Measurements from ENCODE around the gene RPTOR.

Gene RPTOR

GRCh38 chr17:80719449-80719848 lies 174.8 kb downstream of the RPTOR start:
- no peaks in the 10 kb centered on the region for H3K27me3 Mint-ChIP-seq
- H3K4me1 Mint-ChIP-seq: peaks cover 16 to 45% of the 10 kb centered on the region in 2 donors
- ATAC-seq (replicated peaks): no peak
- H3K36me3 Mint-ChIP-seq: peaks cover 16 to 28% of the 10 kb centered on the region in 2 donors
- no peak overlapping the region for H3K27ac Mint-ChIP-seq
- no peak overlapping the region for H3K4me3 Mint-ChIP-seq
- peaks cover 0 to 3% of the 10 kb centered on the region in 2 donors for H3K9me3 Mint-ChIP-seq
- no peak for DNase-seq

DNA sequence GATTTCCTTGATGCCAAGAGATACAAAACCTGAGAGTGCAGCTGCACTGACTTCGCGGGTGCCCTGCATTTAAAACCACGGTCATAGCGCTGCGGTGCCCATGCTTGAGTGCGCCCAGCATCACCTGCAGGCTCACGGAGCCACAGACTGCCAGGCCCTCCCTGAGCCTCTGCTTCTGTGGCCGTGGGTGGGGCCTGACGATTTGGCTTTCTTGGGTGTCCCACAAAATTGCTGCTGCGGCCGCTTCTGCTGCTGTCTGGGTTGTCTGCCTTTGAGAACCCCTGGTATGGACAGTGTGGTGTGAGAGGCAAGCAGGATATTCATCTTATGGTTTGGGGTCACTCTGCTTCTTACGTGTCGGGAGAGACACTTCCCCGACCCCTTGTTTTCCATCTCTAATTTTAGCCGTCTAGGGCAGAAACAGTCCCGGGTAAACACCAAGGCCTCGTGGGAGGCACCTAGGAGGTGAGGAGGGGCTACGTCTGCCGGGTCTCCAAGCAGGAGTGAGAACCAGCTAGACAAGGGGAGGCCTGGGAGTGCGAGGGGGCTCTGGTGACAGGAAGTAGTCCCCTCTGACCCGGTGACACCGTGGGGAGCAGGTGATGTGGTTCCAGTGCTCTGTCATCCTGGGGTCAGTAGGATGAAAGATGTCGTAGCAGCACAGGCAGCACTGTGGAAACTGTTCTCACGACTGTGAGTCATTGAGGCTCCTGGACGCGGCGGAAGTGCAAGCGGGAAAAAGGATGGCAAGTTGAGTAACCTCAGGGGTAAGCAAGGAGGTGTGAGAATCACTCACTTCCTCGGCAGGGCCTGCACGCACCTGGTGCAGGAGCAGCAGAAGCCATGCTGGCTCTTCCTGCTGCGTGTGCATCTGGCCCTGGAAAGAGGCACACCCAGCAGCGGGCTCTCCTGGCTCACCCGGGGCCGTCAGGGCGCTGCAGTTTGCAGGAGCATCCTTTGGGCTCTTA lies 176.3 kb downstream of the RPTOR start:
- no peaks in the 10 kb centered on the region for H3K9me3 Mint-ChIP-seq
- no peak for DNase-seq
- H3K27me3 Mint-ChIP-seq: no peaks in the 10 kb centered on the region
- peaks cover 20 to 59% of the 10 kb centered on the region in 2 donors for H3K4me1 Mint-ChIP-seq
- ATAC-seq (replicated peaks): no peak
- H3K4me3 Mint-ChIP-seq: no peak overlapping the region
- H3K36me3 Mint-ChIP-seq: peaks cover 11 to 25% of the 10 kb centered on the region in 2 donors
- peak overlapping the region; percentile 20 for H3K27ac Mint-ChIP-seq

DNA sequence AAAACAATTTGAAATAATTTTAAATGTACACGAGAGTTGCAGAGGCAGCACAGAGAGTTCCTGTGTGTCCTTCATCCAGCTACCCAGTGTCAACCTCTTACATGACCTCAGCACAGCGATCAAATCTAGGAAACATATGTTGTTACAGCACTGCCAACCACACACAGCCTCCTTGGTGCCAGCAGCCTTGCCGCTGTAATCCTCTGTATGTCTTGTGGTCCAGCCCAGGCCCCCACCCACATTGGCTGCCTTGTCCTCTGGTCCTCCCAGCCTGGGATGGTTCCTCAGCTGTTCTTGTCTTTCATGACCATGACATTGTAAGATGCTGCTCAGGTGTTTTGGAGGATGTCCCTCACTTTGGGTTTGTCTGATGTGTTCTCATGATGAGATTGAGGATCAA lies 178.0 kb downstream of the RPTOR start:
- peaks cover 32 to 65% of the 10 kb centered on the region in 2 donors for H3K4me1 Mint-ChIP-seq
- no peak for ATAC-seq (replicated peaks)
- no peak overlapping the region for H3K27ac Mint-ChIP-seq

DNA sequence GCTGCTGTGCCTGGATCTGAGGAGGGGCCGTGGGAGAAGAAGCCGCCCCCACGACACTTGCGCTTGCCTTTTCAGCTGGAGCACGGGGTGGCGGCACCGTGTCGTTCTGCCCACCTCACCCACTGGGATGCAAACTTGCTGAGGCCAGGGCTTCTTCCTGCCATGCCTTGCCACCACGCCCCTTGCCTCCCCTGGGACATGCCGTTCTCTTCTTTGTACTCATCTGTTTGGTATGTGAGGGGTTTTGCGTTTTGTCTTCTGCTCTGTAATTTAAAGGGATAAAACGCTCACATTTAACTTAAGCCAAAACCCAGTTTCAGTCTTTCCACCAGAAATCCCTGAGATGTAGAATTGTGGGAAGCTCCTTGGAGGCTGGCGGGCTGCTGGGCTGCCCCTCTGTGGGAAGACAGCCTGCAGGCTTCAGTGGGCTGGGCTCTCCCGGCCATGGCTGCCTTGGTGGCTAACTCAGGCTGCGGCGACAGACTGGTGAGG lies 180.2 kb downstream of the RPTOR start:
- Mint-ChIP-seq H3K9me3 (no peaks in the 10 kb centered on the region), H3K4me3 (no peak overlapping the region), H3K4me1 (peaks cover 32 to 53% of the 10 kb centered on the region in 2 donors), H3K27me3 (no peaks in the 10 kb centered on the region), H3K27ac (no peak overlapping the region), H3K36me3 (peaks cover 11 to 31% of the 10 kb centered on the region in 2 donors)
- DNase-seq: no peak
- ATAC-seq (replicated peaks): no peak

More for the DNA sequence above, 178.0 kb downstream of the RPTOR start:
- no peaks in the 10 kb centered on the region for H3K9me3 Mint-ChIP-seq
- H3K36me3 Mint-ChIP-seq: peaks cover 11 to 33% of the 10 kb centered on the region in 2 donors
- DNase-seq: no peak
- H3K27me3 Mint-ChIP-seq: no peaks in the 10 kb centered on the region
- no peak overlapping the region for H3K4me3 Mint-ChIP-seq

DNA sequence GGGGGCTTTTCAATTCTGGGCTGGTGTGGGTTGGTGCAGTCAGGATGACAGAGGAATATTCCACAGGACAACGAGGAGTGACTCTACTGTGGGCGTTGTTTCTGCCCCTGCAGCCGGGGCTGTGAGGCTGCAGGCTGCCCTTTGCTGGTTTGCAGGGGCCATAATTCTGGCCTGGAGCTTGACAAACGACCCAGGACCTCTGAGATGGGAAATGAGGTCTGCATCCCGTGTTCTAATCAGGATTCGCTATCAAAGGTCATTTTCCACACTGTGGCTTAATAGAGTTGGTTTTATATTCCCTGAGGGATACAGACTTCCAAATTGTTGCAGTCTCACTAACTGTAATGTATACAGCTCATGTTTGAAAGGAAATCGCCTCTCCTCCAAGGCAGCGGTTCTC lies 180.9 kb downstream of the RPTOR start:
- Mint-ChIP-seq H3K36me3 (peaks cover 13 to 34% of the 10 kb centered on the region in 2 donors), H3K27me3 (no peaks in the 10 kb centered on the region), H3K27ac (no peak overlapping the region), H3K4me3 (no peak overlapping the region), H3K9me3 (no peaks in the 10 kb centered on the region), H3K4me1 (peaks cover 33 to 53% of the 10 kb centered on the region in 2 donors)
- DNase-seq (no peak), ATAC-seq (replicated peaks) (no peak)

GRCh38 chr17:80726558-80727408 lies 182.1 kb downstream of the RPTOR start:
- no peaks in the 10 kb centered on the region for H3K27me3 Mint-ChIP-seq

GRCh38 chr17:80727409-80727755 lies 182.7 kb downstream of the RPTOR start:
- H3K36me3 Mint-ChIP-seq: peaks cover 13 to 32% of the 10 kb centered on the region in 2 donors
- DNase-seq (no peak), ATAC-seq (replicated peaks) (no peak)
- H3K4me3 Mint-ChIP-seq: peak overlapping the region; percentile 20 to 60
- H3K27ac Mint-ChIP-seq: no peak overlapping the region
- H3K4me1 Mint-ChIP-seq: peaks cover 33 to 45% of the 10 kb centered on the region in 2 donors
- no peaks in the 10 kb centered on the region for H3K27me3 Mint-ChIP-seq
- no peaks in the 10 kb centered on the region for H3K9me3 Mint-ChIP-seq

More at GRCh38 chr17:80726558-80727408, 182.1 kb downstream of the RPTOR start:
- ATAC-seq (replicated peaks) (peak; percentile 72), DNase-seq (peak; percentile 10)
- no peaks in the 10 kb centered on the region for H3K9me3 Mint-ChIP-seq
- peak overlapping the region; percentile 20 to 60 for H3K4me3 Mint-ChIP-seq
- peaks cover 33 to 45% of the 10 kb centered on the region in 2 donors for H3K4me1 Mint-ChIP-seq
- H3K27ac Mint-ChIP-seq: peak overlapping the region; percentile 48
- peaks cover 13 to 32% of the 10 kb centered on the region in 2 donors for H3K36me3 Mint-ChIP-seq

DNA sequence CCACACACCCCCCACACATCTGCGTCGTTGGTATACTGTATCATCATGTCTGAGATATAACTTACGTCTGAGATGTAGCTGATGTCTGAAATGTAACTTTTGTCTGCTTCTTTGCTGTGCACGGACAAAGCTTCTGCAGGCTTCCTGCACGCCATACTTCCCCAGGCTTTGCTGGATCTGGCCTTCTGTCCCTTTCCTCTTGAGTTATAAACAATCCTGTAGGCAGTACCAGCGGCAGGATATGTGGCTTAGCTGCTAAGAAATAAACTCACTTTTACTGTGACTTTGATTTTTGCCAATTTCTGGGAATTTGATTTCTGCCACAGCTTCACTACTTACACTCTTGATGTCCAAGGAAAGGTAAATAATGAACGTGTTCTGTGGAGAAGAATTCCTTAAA lies 184.4 kb downstream of the RPTOR start:
- ATAC-seq (replicated peaks) (no peak), DNase-seq (no peak)
- H3K36me3 Mint-ChIP-seq: peaks cover 13 to 33% of the 10 kb centered on the region in 2 donors
- H3K9me3 Mint-ChIP-seq: no peaks in the 10 kb centered on the region
- no peak overlapping the region for H3K4me3 Mint-ChIP-seq
- H3K4me1 Mint-ChIP-seq: peaks cover 30 to 47% of the 10 kb centered on the region in 2 donors
- H3K27ac Mint-ChIP-seq: no peak overlapping the region
- no peaks in the 10 kb centered on the region for H3K27me3 Mint-ChIP-seq

- H3K4me3 Mint-ChIP-seq: no peak overlapping the region
- no peak for ATAC-seq (replicated peaks)
- no peaks in the 10 kb centered on the region for H3K27me3 Mint-ChIP-seq
- peaks cover 15 to 35% of the 10 kb centered on the region in 2 donors for H3K36me3 Mint-ChIP-seq
- H3K27ac Mint-ChIP-seq: no peak overlapping the region
- H3K4me1 Mint-ChIP-seq: peaks cover 31 to 47% of the 10 kb centered on the region in 2 donors
- no peaks in the 10 kb centered on the region for H3K9me3 Mint-ChIP-seq
- no peak for DNase-seq
These were observed 185.1 kb downstream of the RPTOR start for GRCh38 chr17:80729761-80730160.

- peaks cover 29 to 39% of the 10 kb centered on the region in 2 donors for H3K4me1 Mint-ChIP-seq
- H3K27me3 Mint-ChIP-seq: no peaks in the 10 kb centered on the region
- H3K27ac Mint-ChIP-seq: peak overlapping the region; percentile 9
- DNase-seq: no peak
- H3K36me3 Mint-ChIP-seq: peaks cover 25 to 40% of the 10 kb centered on the region in 2 donors
- no peaks in the 10 kb centered on the region for H3K9me3 Mint-ChIP-seq
- H3K4me3 Mint-ChIP-seq: no peak overlapping the region
- no peak for ATAC-seq (replicated peaks)
These were observed 186.1 kb downstream of the RPTOR start for GRCh38 chr17:80730739-80731138.

DNA sequence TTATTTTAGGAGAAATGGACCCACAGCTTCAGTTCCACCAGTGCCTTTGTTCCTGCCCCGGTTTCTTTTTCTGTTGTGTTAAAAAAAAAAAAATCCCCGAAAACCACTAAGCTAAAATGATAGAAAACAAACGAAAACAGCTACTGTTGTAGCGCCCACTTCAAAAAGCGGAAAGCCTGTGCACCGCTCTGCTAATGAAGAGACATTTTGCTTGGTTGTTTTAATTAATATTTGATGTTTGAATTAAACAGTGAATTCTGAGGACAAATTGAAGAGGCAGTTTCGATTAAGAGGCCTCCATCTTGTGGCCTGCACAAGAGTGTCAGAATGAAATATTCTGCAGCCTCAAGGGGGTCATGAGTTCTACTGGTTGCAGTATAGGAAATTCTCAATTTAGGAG lies 186.7 kb downstream of the RPTOR start:
- DNase-seq: no peak
- H3K27ac Mint-ChIP-seq: no peak overlapping the region
- no peak for ATAC-seq (replicated peaks)
- H3K36me3 Mint-ChIP-seq: peaks cover 26 to 44% of the 10 kb centered on the region in 2 donors
- H3K4me1 Mint-ChIP-seq: peaks cover 28 to 39% of the 10 kb centered on the region in 2 donors
- H3K27me3 Mint-ChIP-seq: no peaks in the 10 kb centered on the region
- no peak overlapping the region for H3K4me3 Mint-ChIP-seq
- H3K9me3 Mint-ChIP-seq: no peaks in the 10 kb centered on the region

DNA sequence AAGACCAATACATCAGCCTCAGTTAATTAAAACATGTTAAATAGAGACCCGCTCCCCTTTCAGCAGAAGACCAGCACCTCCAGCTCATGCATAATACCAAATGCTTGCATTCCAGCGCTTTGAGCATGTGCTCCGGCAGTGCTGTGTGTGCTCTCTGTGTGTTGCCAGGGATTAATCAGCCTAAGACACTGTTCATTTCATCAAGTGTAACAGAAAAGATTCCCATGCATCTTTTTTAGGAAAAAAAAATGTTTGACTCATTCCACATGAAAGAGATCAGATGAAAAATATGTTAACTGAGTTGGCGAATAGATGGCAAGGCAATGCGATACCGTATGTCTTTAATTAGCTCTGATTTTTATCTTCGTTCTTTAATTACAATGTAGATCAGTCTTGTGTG lies 187.6 kb downstream of the RPTOR start:
- Mint-ChIP-seq H3K9me3 (no peaks in the 10 kb centered on the region), H3K27ac (no peak overlapping the region), H3K27me3 (no peaks in the 10 kb centered on the region), H3K36me3 (peaks cover 22 to 35% of the 10 kb centered on the region in 2 donors), H3K4me3 (no peak overlapping the region), H3K4me1 (peaks cover 25 to 39% of the 10 kb centered on the region in 2 donors)
- ATAC-seq (replicated peaks) (no peak), DNase-seq (no peak)

- Mint-ChIP-seq H3K27me3 (no peaks in the 10 kb centered on the region), H3K9me3 (no peaks in the 10 kb centered on the region), H3K27ac (peak overlapping the region; percentile 88), H3K4me1 (peaks cover 33 to 66% of the 10 kb centered on the region in 2 donors), H3K36me3 (peaks cover 37 to 48% of the 10 kb centered on the region in 2 donors), H3K4me3 (peak overlapping the region; percentile 1 to 70)
- DNase-seq (peak; percentile 65), ATAC-seq (replicated peaks) (peak; percentile 91 to 93)
These were observed 192.7 kb downstream of the RPTOR start for GRCh38 chr17:80737106-80738019.

Measured in stimulated activated naive B cell treated with anti-CD40 and anti-IgM and Interleukin-4, amounts not matched to agents 10 μg/mL and 1 μg/mL and 100 μg/mL, for 72 hours (primary cell).